Gastroesophageal sphincter (tissue), 4 donors: Measurements from ENCODE around the gene HOXB4. TPM values are rescaled to one million over a fixed set of nuclear protein-coding genes. Genes with fewer than 3 reads are reported as not detected.

Experiments used
- ATAC-seq: fragments of 150-250 bp; one replicate; pipeline ENCODE4 v1.9.1; 2016; ENCODE audit warnings: mild to moderate bottlenecking, moderate library complexity
- H3K27ac ChIP-seq, 4 donors: fragments of 200-600 bp; sonication (generic) in 3 of 4; 1 replicate in 3 of 4; 2 replicates in 1 of 4; pipeline ENCODE4 v1.5.1; 2016 to 2019
- H3K27me3 ChIP-seq: fragments of 200-600 bp; sonication (generic); one replicate; pipeline ENCODE4 v1.5.1; 2019
- H3K36me3 ChIP-seq, 2 donors: fragments of 200-600 bp; sonication (generic); one replicate each; pipeline ENCODE4 v1.5.1; 2019; ENCODE audit warnings: control low read depth in 1 of 2
- H3K4me1 ChIP-seq, 3 donors: fragments of 200-600 bp; sonication (generic); 1 replicate in 2 of 3; 2 replicates in 1 of 3; pipeline ENCODE4 v1.5.1; 2016 to 2019; ENCODE audit warnings: control low read depth in 2 of 3
- H3K4me3 ChIP-seq, 2 donors: fragments of 200-600 bp; sonication (generic); one replicate each; pipeline ENCODE4 v1.5.1; 2019; ENCODE audit warnings: mild to moderate bottlenecking in 1 of 2, moderate library complexity in 1 of 2
- H3K9me3 ChIP-seq, 3 donors: fragments of 200-600 bp; sonication (generic); one replicate each; pipeline ENCODE4 v1.5.1; 2017 to 2019; ENCODE audit warnings: control low read depth in 2 of 3
- CTCF ChIP-seq, 4 experiments: fragments of 200-600 bp in 2 of 4; fragments of 450-650 bp in 2 of 4; sonication (generic) in 1 of 4; IDR thresholded peaks; one replicate each; pipeline ENCODE4 v1.5.1; 2017 to 2019; ENCODE audit warnings: antibody characterized with exemption in 4 of 4, mild to moderate bottlenecking in 2 of 4, moderate library complexity in 2 of 4
- EP300 ChIP-seq: sonication (generic); formaldehyde crosslinking; IDR thresholded peaks from one replicate; pipeline ENCODE4 v1.6.1; 2017; ENCODE audit warnings: antibody characterized with exemption, mild to moderate bottlenecking
- POLR2A ChIP-seq, 2 donors: fragments of 450-650 bp; IDR thresholded peaks; one replicate each; pipeline ENCODE4 v1.6.1; 2017; ENCODE audit warnings: antibody characterized with exemption in 2 of 2, mild to moderate bottlenecking in 2 of 2, moderate library complexity in 1 of 2
- POLR2AphosphoS5 ChIP-seq: sonication (generic); formaldehyde crosslinking; IDR thresholded peaks from one replicate; pipeline ENCODE4 v1.6.1; 2017; ENCODE audit warnings: antibody characterized with exemption
- WGBS, 2 donors: methylation state at CpG; one replicate each; pipeline ENCODE4 v1.1.5; 2018; ENCODE audit warnings: low coverage in 1 of 2; 5-methylcytosine and 5-hydroxymethylcytosine counted together
- total RNA-seq, 4 donors: library from RNA; depleted of rRNA; stranded (reverse); fragments of >200 nt; gene quantifications; one replicate each; pipeline ENCODE4 v1.1.0, GENCODE V29; 2016

The HOXB4 gene
- total RNA-seq, 4 donors from 2014 or later = 3.0 to 12.9 (median 6.9) TPM

- no peaks in the 10 kb centered on the region for H3K27me3 ChIP-seq
- peak overlapping the region; percentile 57 to 60 for H3K4me3 ChIP-seq
- H3K4me1 ChIP-seq = peaks cover 0 to 97% (median 38%) of the 10 kb centered on the region in 3 donors
- TF ChIP-seq POLR2AphosphoS5 (peak; percentile 7), CTCF (IDR thresholded peaks at IDR 0.05) (no peak), POLR2A (IDR thresholded peaks at IDR 0.05) (no peak)
- no peak for ATAC-seq
- WGBS, 2 donors = 10 to 46% methylated on average over 6 to 33 of the region's 44 CpGs
- H3K36me3 ChIP-seq = peaks cover 0 to 24% of the 10 kb centered on the region in 2 donors
- H3K27ac ChIP-seq = peak overlapping the region; percentile 90 to 98 (median 97)
- no peaks in the 10 kb centered on the region for H3K9me3 ChIP-seq
Observed at GRCh38 chr17:48554412-48555257, 23.5 kb downstream of the HOXB4 start.

- Histone ChIP-seq H3K9me3 (no peaks in the 10 kb centered on the region), H3K4me1 (peaks cover 0 to 97% (median 30%) of the 10 kb centered on the region in 3 donors), H3K27ac (peak overlapping the region; percentile 90 to 98 (median 97)), H3K4me3 (peak overlapping the region; percentile 57 to 60), H3K27me3 (no peaks in the 10 kb centered on the region), H3K36me3 (peaks cover 0 to 25% of the 10 kb centered on the region in 2 donors)
- no peak for ATAC-seq
- no peak for TF ChIP-seq EP300
- TF ChIP-seq POLR2A (IDR thresholded peaks at IDR 0.05) = no peak
- TF ChIP-seq CTCF (IDR thresholded peaks at IDR 0.05) = no peak
- no peak for TF ChIP-seq POLR2AphosphoS5
- WGBS, 2 donors = 19 to 23% methylated on average over 1 of the region's 1 CpG
Observed at GRCh38 chr17:48553826-48554225, 24.3 kb downstream of the HOXB4 start.

GRCh38 chr17:48553190-48553547 lies 25.0 kb downstream of the HOXB4 start:
- Histone ChIP-seq H3K36me3 (peaks cover 0 to 25% of the 10 kb centered on the region in 2 donors), H3K9me3 (no peaks in the 10 kb centered on the region), H3K27me3 (no peaks in the 10 kb centered on the region), H3K27ac (peak overlapping the region; percentile 90 to 98 (median 96)), H3K4me1 (peaks cover 3 to 97% (median 29%) of the 10 kb centered on the region in 3 donors), H3K4me3 (peak overlapping the region in 1 of 2 donors; percentile 60)
- ATAC-seq = no peak
- 20 to 23% methylated on average over 1 to 5 of the region's 5 CpGs for WGBS, 2 donors
- no peak for TF ChIP-seq POLR2AphosphoS5
- TF ChIP-seq CTCF (IDR thresholded peaks at IDR 0.05) = no peak
- TF ChIP-seq POLR2A (IDR thresholded peaks at IDR 0.05) = no peak
- TF ChIP-seq EP300 = no peak

- H3K27ac ChIP-seq = peak overlapping the region; percentile 90 to 98 (median 96)
- H3K36me3 ChIP-seq = peaks cover 0 to 25% of the 10 kb centered on the region in 2 donors
- H3K27me3 ChIP-seq = no peaks in the 10 kb centered on the region
- ATAC-seq = peak; percentile 67
- 22% methylated on average over 4 of the region's 11 CpGs; no CpG with 5 or more reads in 1 of the 2 donors for WGBS, 2 donors
- peak overlapping the region in 1 of 2 donors; percentile 60 for H3K4me3 ChIP-seq
- TF ChIP-seq CTCF (IDR thresholded peaks at IDR 0.05) (peak in 1 of 4 experiments; percentile 14), POLR2A (IDR thresholded peaks at IDR 0.05) (peak; percentile 54 to 61), POLR2AphosphoS5 (peak; percentile 72), EP300 (no peak)
- H3K4me1 ChIP-seq = peaks cover 3 to 97% (median 29%) of the 10 kb centered on the region in 3 donors
- no peaks in the 10 kb centered on the region for H3K9me3 ChIP-seq
Observed at GRCh38 chr17:48552466-48553189, 25.5 kb downstream of the HOXB4 start.
